DND-41 (cell line): ENCODE measurements around the gene RIN3.

Experiments
- ATAC-seq: fragments of 200-7000 bp; cut with Tn5 transposase; 3 replicates; pipeline ENCODE4 v1.9.1; 2021; ENCODE audit warnings: low read depth; ENCODE audit not compliant: insufficient read depth
- DNase-seq: peaks from one replicate; pipeline ENCODE4 v3.0.0-alpha.2; 2020
- H2AFZ ChIP-seq: 2 replicates; pipeline ENCODE4 v1.6.0; 2012; ENCODE audit warnings: low read depth, low read length
- H3K27ac ChIP-seq: 2 replicates; pipeline ENCODE4 v1.5.1; 2012; ENCODE audit warnings: low read length, inconsistent platforms
- H3K27me3 ChIP-seq: fragments of 200-600 bp; sonication (generic); 2 replicates; pipeline ENCODE4 v1.6.0; 2012; ENCODE audit warnings: low read length, mild to moderate bottlenecking, inconsistent platforms; ENCODE audit not compliant: insufficient read depth, poor library complexity
- H3K36me3 ChIP-seq: 2 replicates; pipeline ENCODE4 v1.5.1; 2012; ENCODE audit warnings: low read length, inconsistent platforms; ENCODE audit not compliant: insufficient read depth
- H3K4me1 ChIP-seq: 2 replicates; pipeline ENCODE4 v1.5.1; 2012; ENCODE audit warnings: mild to moderate bottlenecking, low read length; ENCODE audit not compliant: insufficient read depth
- H3K4me2 ChIP-seq: 2 replicates; pipeline ENCODE4 v1.6.0; 2012; ENCODE audit warnings: mild to moderate bottlenecking, moderate library complexity, low read length, inconsistent platforms; ENCODE audit not compliant: insufficient read depth
- H3K4me3 ChIP-seq, 2 experiments: fragments of 200-600 bp in 1 of 2; shearing (Covaris generic) in 1 of 2; 2 replicates each; pipeline ENCODE4 v1.5.1; 2012 to 2016; ENCODE audit warnings: inconsistent platforms in 2 of 2, low read length in 2 of 2, mild to moderate bottlenecking in 2 of 2, low read depth in 1 of 2, moderate library complexity in 1 of 2
- H3K79me2 ChIP-seq: 2 replicates; pipeline ENCODE4 v1.6.0; 2012; ENCODE audit warnings: low read length, inconsistent platforms; ENCODE audit not compliant: insufficient read depth
- H3K9ac ChIP-seq: 2 replicates; pipeline ENCODE4 v1.6.0; 2012; ENCODE audit warnings: low read depth, mild to moderate bottlenecking, inconsistent platforms, low read length, moderate library complexity
- H3K9me3 ChIP-seq: 2 replicates; pipeline ENCODE4 v1.5.1; 2012; ENCODE audit warnings: low read length, moderate library complexity, mild to moderate bottlenecking, inconsistent platforms; ENCODE audit not compliant: insufficient read depth, severe bottlenecking
- H4K20me1 ChIP-seq: 2 replicates; pipeline ENCODE4 v1.6.0; 2012; ENCODE audit warnings: low read length; ENCODE audit not compliant: insufficient read depth
- CTCF ChIP-seq: IDR thresholded peaks from 2 replicates; pipeline ENCODE4 v1.5.1; 2012; ENCODE audit warnings: borderline replicate concordance, low read length, moderate library complexity, mild to moderate bottlenecking; ENCODE audit not compliant: poor library complexity, severe bottlenecking; ENCODE audit errors: extremely low read depth
- EZH2 ChIP-seq: IDR thresholded peaks from 3 replicates; pipeline ENCODE4 v1.6.1; 2012; ENCODE audit warnings: borderline replicate concordance, low read depth, mild to moderate bottlenecking, moderate library complexity, low read length, inconsistent platforms; ENCODE audit not compliant: severe bottlenecking

RIN3 gene

GRCh38 chr14:92486881-92487280, 26.7 kb upstream of the RIN3 start:
- H3K4me1 ChIP-seq: no peaks in the 10 kb centered on the region
- H3K27ac ChIP-seq: no peak overlapping the region
- H3K4me2 ChIP-seq: no peak overlapping the region
- no peaks in the 10 kb centered on the region for H4K20me1 ChIP-seq
- no peaks in the 10 kb centered on the region for H3K9me3 ChIP-seq
- no peak overlapping the region for H2AFZ ChIP-seq
- no peak overlapping the region for H3K4me3 ChIP-seq
- no peaks in the 10 kb centered on the region for H3K36me3 ChIP-seq
- H3K79me2 ChIP-seq: no peaks in the 10 kb centered on the region
- TF ChIP-seq EZH2 (no peak), CTCF (no peak)
- ATAC-seq (no peak), DNase-seq (no peak)
- H3K27me3 ChIP-seq: peaks cover 10% of the 10 kb centered on the region
- H3K9ac ChIP-seq: no peak overlapping the region

GRCh38 chr14:92487513-92488133, 26.0 kb upstream of the RIN3 start:
- ATAC-seq (no peak), DNase-seq (no peak)
- Histone ChIP-seq H3K27ac (no peak overlapping the region), H2AFZ (no peak overlapping the region), H3K79me2 (no peaks in the 10 kb centered on the region), H3K36me3 (no peaks in the 10 kb centered on the region), H3K4me1 (no peaks in the 10 kb centered on the region), H3K9me3 (no peaks in the 10 kb centered on the region), H3K27me3 (peaks cover 10% of the 10 kb centered on the region), H3K9ac (no peak overlapping the region), H3K4me2 (no peak overlapping the region), H4K20me1 (no peaks in the 10 kb centered on the region), H3K4me3 (no peak overlapping the region)
- TF ChIP-seq CTCF: no peak
- TF ChIP-seq EZH2: no peak

- TF ChIP-seq EZH2: no peak
- no peak for TF ChIP-seq CTCF
- H3K79me2 ChIP-seq: no peaks in the 10 kb centered on the region
- H3K4me3 ChIP-seq: no peak overlapping the region
- no peak overlapping the region for H3K27ac ChIP-seq
- ATAC-seq (no peak), DNase-seq (no peak)
- H3K27me3 ChIP-seq: peaks cover 4% of the 10 kb centered on the region
- H4K20me1 ChIP-seq: no peaks in the 10 kb centered on the region
- H3K9ac ChIP-seq: no peak overlapping the region
- H3K9me3 ChIP-seq: no peaks in the 10 kb centered on the region
- H2AFZ ChIP-seq: no peak overlapping the region
- H3K36me3 ChIP-seq: no peaks in the 10 kb centered on the region
- H3K4me2 ChIP-seq: no peak overlapping the region
- H3K4me1 ChIP-seq: no peaks in the 10 kb centered on the region
Observed at GRCh38 chr14:92489394-92490238, 24.0 kb upstream of the RIN3 start.
